IMR-90 (cell line): ENCODE measurements around the gene NDNF. TPM values are rescaled to one million over a fixed set of nuclear protein-coding genes. Genes with fewer than 3 reads are reported as not detected.

ENCODE experiments used
- ATAC-seq: fragments of 200-7000 bp; cut with Tn5 transposase; 2 replicates; pipeline ENCODE4 v1.9.1; 2020; ENCODE audit warnings: low read depth, mild to moderate bottlenecking, moderate library complexity
- BruUV-seq: library from RNA; stranded (reverse); fragments of 400-500 nt; replicated peaks from 2 replicates; lab custom pipeline; 2021; lab: Mats Ljungman, UMichigan
- CTCF ChIA-PET: fragments of 300-600 bp; formaldehyde crosslinking; extraction: SDS; loops from one replicate; lab custom pipeline; 2021; ENCODE audit warnings: antibody characterized with exemption; lab: Yijun Ruan, JAX
- POLR2A ChIA-PET: fragments of 300-600 bp; sonication (Branson Sonifier 250); formaldehyde crosslinking; loops from one replicate; lab custom pipeline; 2022; ENCODE audit warnings: antibody characterized with exemption; ENCODE audit not compliant: unreplicated experiment; lab: Charles Lee
- DNase-seq: peaks from one replicate; pipeline ENCODE4 v3.0.0; 2013
- H2AFZ ChIP-seq: replicated peaks from 2 replicates; pipeline ENCODE3; 2013; ENCODE audit warnings: low read length, mild to moderate bottlenecking; ENCODE audit not compliant: poor library complexity
- H2AK5ac ChIP-seq: 2 replicates; pipeline ENCODE4 v1.6.1; 2013; ENCODE audit warnings: low read depth, low read length, inconsistent platforms
- H2AK9ac ChIP-seq: replicated peaks from 2 replicates; pipeline ENCODE3; 2013; ENCODE audit warnings: mild to moderate bottlenecking, low read depth, low read length, moderate library complexity; ENCODE audit not compliant: poor library complexity
- H2BK120ac ChIP-seq: 2 replicates; pipeline ENCODE4 v1.6.1; 2013; ENCODE audit warnings: low read depth, low read length, inconsistent platforms
- H2BK15ac ChIP-seq: 3 replicates; pipeline ENCODE4 v1.6.1; 2013; ENCODE audit warnings: low read depth, low read length, inconsistent platforms
- H2BK20ac ChIP-seq: 2 replicates; pipeline ENCODE4 v1.6.1; 2013; ENCODE audit warnings: low read depth, mild to moderate bottlenecking, inconsistent platforms, low read length, moderate library complexity
- H2BK5ac ChIP-seq: 2 replicates; pipeline ENCODE4 v1.6.1; 2013; ENCODE audit warnings: mild to moderate bottlenecking, low read depth, low read length, inconsistent platforms; ENCODE audit not compliant: poor library complexity, severe bottlenecking
- H3K14ac ChIP-seq: replicated peaks from 2 replicates; pipeline ENCODE4 v1.6.1; 2013; ENCODE audit warnings: low read depth, low read length, inconsistent platforms
- H3K18ac ChIP-seq: 2 replicates; pipeline ENCODE4 v1.6.1; 2013; ENCODE audit warnings: low read depth, low read length, control low read depth
- H3K23ac ChIP-seq: 2 replicates; pipeline ENCODE4 v1.6.1; 2013; ENCODE audit warnings: low read depth, low read length, inconsistent platforms
- H3K27ac ChIP-seq: 2 replicates; pipeline ENCODE4 v1.5.1; 2013; ENCODE audit warnings: mild to moderate bottlenecking, control low read depth, low read length; ENCODE audit not compliant: insufficient read depth
- H3K27me3 ChIP-seq: 2 replicates; pipeline ENCODE4 v1.6.1; 2013; ENCODE audit warnings: low read length; ENCODE audit not compliant: control insufficient read depth, insufficient read depth
- H3K36me3 ChIP-seq: 2 replicates; pipeline ENCODE4 v1.6.1; 2013; ENCODE audit warnings: low read length, mixed read lengths; ENCODE audit not compliant: control insufficient read depth, insufficient read depth
- H3K4ac ChIP-seq: 2 replicates; pipeline ENCODE4 v1.6.1; 2013; ENCODE audit warnings: low read depth, low read length, inconsistent platforms
- H3K4me1 ChIP-seq: 2 replicates; pipeline ENCODE4 v1.6.1; 2013; ENCODE audit warnings: low read length, mixed read lengths; ENCODE audit not compliant: control insufficient read depth, insufficient read depth
- H3K4me2 ChIP-seq: 2 replicates; pipeline ENCODE4 v1.6.1; 2013; ENCODE audit warnings: low read depth, mild to moderate bottlenecking, control low read depth, low read length, moderate library complexity
- H3K4me3 ChIP-seq: 2 replicates; pipeline ENCODE4 v1.5.1; 2013; ENCODE audit warnings: low read depth, mild to moderate bottlenecking, control low read depth, low read length, moderate library complexity; ENCODE audit not compliant: insufficient read depth
- H3K56ac ChIP-seq: 2 replicates; pipeline ENCODE4 v1.6.1; 2013; ENCODE audit warnings: low read length, inconsistent platforms; ENCODE audit not compliant: insufficient read depth; ENCODE audit errors: extremely low read depth
- H3K79me1 ChIP-seq, 2 experiments: 2 replicates each; pipeline ENCODE4 v1.6.1; 2013; ENCODE audit warnings: low read length in 2 of 2, inconsistent platforms in 1 of 2, low read depth in 1 of 2
- H3K9ac ChIP-seq: 2 replicates; pipeline ENCODE4 v1.6.1; 2013; ENCODE audit warnings: low read depth, low read length, control low read depth
- H3K9me1 ChIP-seq: 2 replicates; pipeline ENCODE4 v1.6.1; 2013; ENCODE audit warnings: low read length, inconsistent platforms; ENCODE audit not compliant: insufficient read depth
- H3K9me3 ChIP-seq: 2 replicates; pipeline ENCODE4 v1.6.1; 2013; ENCODE audit warnings: low read length; ENCODE audit not compliant: control insufficient read depth, insufficient read depth
- H4K20me1 ChIP-seq: 2 replicates; pipeline ENCODE4 v1.6.1; 2013; ENCODE audit warnings: low read length, inconsistent platforms; ENCODE audit not compliant: insufficient read depth
- H4K5ac ChIP-seq: 2 replicates; pipeline ENCODE4 v1.6.1; 2013; ENCODE audit warnings: mild to moderate bottlenecking, low read depth, low read length, control low read depth
- H4K8ac ChIP-seq, 2 experiments: 2 replicates each; pipeline ENCODE4 v1.6.1; 2013; ENCODE audit warnings: low read depth in 2 of 2, low read length in 2 of 2, control low read depth in 1 of 2, inconsistent platforms in 1 of 2
- H4K91ac ChIP-seq: 2 replicates; pipeline ENCODE4 v1.6.1; 2013; ENCODE audit warnings: low read depth, low read length, inconsistent platforms; ENCODE audit not compliant: insufficient read depth
- RFX5 ChIP-seq: IDR thresholded peaks from 2 replicates; pipeline ENCODE4 v1.8.0; 2012; ENCODE audit warnings: low read depth, mild to moderate bottlenecking, low read length, moderate library complexity
- SMC3 ChIP-seq: fragments of 150-350 bp; IDR thresholded peaks from 2 replicates; pipeline ENCODE4 v1.6.1; 2016; ENCODE audit warnings: low read depth, mild to moderate bottlenecking, antibody characterized with exemption, low read length, moderate library complexity
- WGBS, 2 experiments: methylation state at CpG; one replicate each; pipeline versions ENCODE4 v1.1.5 to v1.1.7; 2013; ENCODE audit warnings: missing lambda C conversion rate in 2 of 2; ENCODE audit not compliant: insufficient read length in 1 of 2; ENCODE audit errors: extremely low coverage in 2 of 2; 5-methylcytosine and 5-hydroxymethylcytosine counted together
- dilution Hi-C: fragments of 300-500 bp; cut with HindIII; formaldehyde crosslinking; loops from one replicate; pipeline ENCODE4 v1.14.3; 2018; ENCODE audit warnings: low sequenced_read_pairs; ENCODE audit not compliant: unreplicated experiment
- in situ Hi-C: fragments of 300-500 bp; cut with MboI; formaldehyde crosslinking; loops from 3 replicates; pipeline ENCODE4 v1.14.3; 2019; ENCODE audit warnings: low sequenced_read_pairs, inconsistent platforms, mixed read lengths
- intact Hi-C: fragments of 100-400 bp; cut with micrococcal nuclease; formaldehyde crosslinking; loops from 2 replicates; pipeline ENCODE4 v1.10.0; 2022
- polyA plus RNA-seq, 3 experiments: library from polyadenylated mRNA; depleted of rRNA; stranded (reverse); fragments of >200 nt; gene quantifications; 2 replicates each; pipeline ENCODE4 v1.2.3, GENCODE V29; 2012; ENCODE audit warnings: low replicate concordance in 1 of 3
- total RNA-seq: library from RNA; depleted of rRNA; stranded (reverse); fragments of >200 nt; gene quantifications from 2 replicates; pipeline ENCODE4 v1.2.3, GENCODE V29; 2012

The NDNF gene
- total and polyA plus RNA-seq, 2 of the 4 experiments (the other 2 are of a cell fraction) = under 0.01 TPM; not detected in 1

- no peak overlapping the region for H3K27ac ChIP-seq
- H3K9me1 ChIP-seq = no peaks in the 10 kb centered on the region
- H4K20me1 ChIP-seq = no peaks in the 10 kb centered on the region
- no peaks in the 10 kb centered on the region for H3K36me3 ChIP-seq
- BruUV-seq = no TSS peak
- no peak overlapping the region for H2BK5ac ChIP-seq
- ATAC-seq = no peak
- no peak overlapping the region for H3K56ac ChIP-seq
- H2AK5ac ChIP-seq = no peak overlapping the region
- H3K14ac ChIP-seq = no peak overlapping the region
- CTCF ChIA-PET = no interaction called here
- H3K4ac ChIP-seq = no peak overlapping the region
- H2BK20ac ChIP-seq = no peak overlapping the region
- no peak overlapping the region for H2BK120ac ChIP-seq
- no peak overlapping the region for H2BK15ac ChIP-seq
- H3K79me1 ChIP-seq = no peaks in the 10 kb centered on the region
- H3K27me3 ChIP-seq = no peaks in the 10 kb centered on the region; the same call in 1 of the 2 replicates
- 80% methylated on average over 1 of the region's 2 CpGs; no CpG with 5 or more reads in 1 of the 2 experiments for WGBS, 2 experiments
- POLR2A ChIA-PET = no interaction called here
- H3K18ac ChIP-seq = no peak overlapping the region
- no peak overlapping the region for H3K23ac ChIP-seq
- no peak overlapping the region for H4K8ac ChIP-seq
- no peak overlapping the region for H3K4me3 ChIP-seq
- in situ Hi-C loops = loop anchor here (10.0 to 25.0 kb wide), 2 partner anchors 386 to 1023 kb away; no protein-coding TSS in a partner anchor
- H3K4me1 ChIP-seq = no peaks in the 10 kb centered on the region
- H3K4me2 ChIP-seq = no peak overlapping the region
- H2AK9ac ChIP-seq = no peak overlapping the region
- H4K91ac ChIP-seq = no peak overlapping the region
- dilution Hi-C loops = no loop called here
- no peaks in the 10 kb centered on the region for H3K9me3 ChIP-seq
- no peak overlapping the region for H4K5ac ChIP-seq
- no peak for DNase-seq
- intact Hi-C loops = loop anchor here (10.0 kb wide), 1 partner anchor 1783 kb away; no protein-coding TSS in a partner anchor
- H2AFZ ChIP-seq = no peak overlapping the region
- no peak for TF ChIP-seq SMC3
- TF ChIP-seq RFX5 = no peak
- no peak overlapping the region for H3K9ac ChIP-seq
Measured at GRCh38 chr4:121098266-121098665, 25.9 kb upstream of the NDNF start.
